NCI-H748 (cell line): ENCODE data around the gene CPEB3.
"Not testable (repeated sequence)": the region's sequence is repeated elsewhere in the genome, so short reads cannot be mapped to it uniquely, and the experiment has no call there.

Experiments used
- DNase-seq: peaks from one replicate; lab custom pipeline; 2025; ENCODE audit not compliant: unreplicated experiment; lab: John Stamatoyannopoulos, UW

CPEB3 gene

DNA sequence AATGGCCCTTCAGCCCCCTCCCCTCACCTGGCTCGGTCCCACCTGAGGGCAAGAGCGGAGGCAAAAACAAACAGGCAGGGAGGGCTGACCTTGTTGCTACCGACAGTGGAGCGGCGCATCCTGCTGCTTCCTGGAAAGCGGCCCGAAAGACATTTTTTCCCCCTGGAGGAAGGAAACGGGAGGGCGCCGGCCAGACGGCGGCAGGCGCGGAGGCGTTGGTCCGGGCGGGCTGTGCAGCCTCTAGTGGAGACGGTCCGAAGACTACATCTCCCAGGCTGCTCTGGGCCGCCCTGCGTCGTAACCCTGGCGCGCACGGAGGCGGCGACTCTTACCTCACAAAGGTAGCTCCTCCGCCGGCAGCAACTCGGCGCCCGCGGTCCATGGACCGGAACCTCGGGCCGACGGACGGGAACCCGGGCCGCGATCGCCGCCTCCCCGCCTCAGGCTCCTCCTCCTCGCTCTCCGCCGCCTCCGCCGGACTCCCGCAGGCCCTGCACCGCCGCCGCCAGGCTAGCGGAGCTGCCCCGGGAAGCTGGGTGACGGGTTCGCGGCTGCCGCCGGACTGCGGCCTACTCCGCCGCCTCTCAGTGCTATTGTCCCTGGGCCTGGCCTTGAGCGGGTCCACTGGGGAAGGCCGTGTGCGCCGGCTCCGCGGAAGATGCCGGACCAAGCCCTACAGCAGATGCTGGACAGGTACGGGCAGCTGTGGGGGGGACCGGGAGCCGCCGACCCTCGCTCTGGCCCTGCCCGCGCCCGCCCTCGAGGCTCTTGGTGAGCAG lies at the start of gene CPEB3, which contains the start of gene MARCHF5:
Gene CPEB3, minus strand, starts transcription at position 242 of the 779 bp plus-strand sequence. CDS start 50,728 bp downstream, outside the sequence.
Gene MARCHF5, plus strand, starts transcription at position 331 of the 779 bp plus-strand sequence. Its CDS starts 328 bp downstream, at position 659.
- DNase-seq: peak; percentile 93

DNA sequence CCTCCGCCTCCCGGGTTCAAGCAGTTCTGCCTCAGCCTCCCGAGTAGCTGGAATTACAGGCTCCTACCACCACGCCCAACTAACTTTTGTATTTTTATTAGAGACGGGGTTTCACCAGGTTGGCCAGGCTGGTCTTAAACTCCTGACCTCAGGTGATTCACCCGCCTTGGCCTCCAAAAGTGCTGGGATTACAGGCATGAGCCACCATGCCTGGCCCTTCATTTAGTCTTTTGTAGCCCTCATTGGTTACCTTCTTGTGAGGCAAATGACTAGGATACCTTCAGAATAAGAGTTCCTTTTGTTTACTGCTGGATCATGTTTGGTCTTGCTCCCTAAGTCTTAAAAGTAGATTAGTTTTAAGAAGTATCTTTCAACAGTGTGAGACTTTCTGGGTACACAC lies 39.0 kb upstream of the CPEB3 start:
- not testable (repeated sequence) for DNase-seq

DNA sequence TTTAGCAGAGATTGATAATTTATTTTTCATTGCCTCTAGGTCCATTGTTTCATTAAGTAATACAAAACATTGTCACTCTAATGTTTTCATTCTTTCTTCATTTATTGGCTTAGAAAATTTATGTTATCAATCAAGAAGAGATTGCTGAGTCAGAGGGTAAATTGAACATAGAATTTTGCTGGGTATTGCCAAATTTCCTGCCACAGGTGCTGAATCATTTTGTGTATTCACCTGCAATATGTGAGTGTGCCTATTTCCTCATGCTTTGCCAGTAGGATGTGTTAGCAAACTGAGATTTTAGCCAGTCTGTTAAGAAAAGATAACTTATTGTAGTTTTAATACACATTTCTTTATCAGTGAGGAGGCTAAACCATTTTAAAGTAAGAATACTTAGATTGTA lies 38.1 kb upstream of the CPEB3 start:
- DNase-seq: no peak

DNA sequence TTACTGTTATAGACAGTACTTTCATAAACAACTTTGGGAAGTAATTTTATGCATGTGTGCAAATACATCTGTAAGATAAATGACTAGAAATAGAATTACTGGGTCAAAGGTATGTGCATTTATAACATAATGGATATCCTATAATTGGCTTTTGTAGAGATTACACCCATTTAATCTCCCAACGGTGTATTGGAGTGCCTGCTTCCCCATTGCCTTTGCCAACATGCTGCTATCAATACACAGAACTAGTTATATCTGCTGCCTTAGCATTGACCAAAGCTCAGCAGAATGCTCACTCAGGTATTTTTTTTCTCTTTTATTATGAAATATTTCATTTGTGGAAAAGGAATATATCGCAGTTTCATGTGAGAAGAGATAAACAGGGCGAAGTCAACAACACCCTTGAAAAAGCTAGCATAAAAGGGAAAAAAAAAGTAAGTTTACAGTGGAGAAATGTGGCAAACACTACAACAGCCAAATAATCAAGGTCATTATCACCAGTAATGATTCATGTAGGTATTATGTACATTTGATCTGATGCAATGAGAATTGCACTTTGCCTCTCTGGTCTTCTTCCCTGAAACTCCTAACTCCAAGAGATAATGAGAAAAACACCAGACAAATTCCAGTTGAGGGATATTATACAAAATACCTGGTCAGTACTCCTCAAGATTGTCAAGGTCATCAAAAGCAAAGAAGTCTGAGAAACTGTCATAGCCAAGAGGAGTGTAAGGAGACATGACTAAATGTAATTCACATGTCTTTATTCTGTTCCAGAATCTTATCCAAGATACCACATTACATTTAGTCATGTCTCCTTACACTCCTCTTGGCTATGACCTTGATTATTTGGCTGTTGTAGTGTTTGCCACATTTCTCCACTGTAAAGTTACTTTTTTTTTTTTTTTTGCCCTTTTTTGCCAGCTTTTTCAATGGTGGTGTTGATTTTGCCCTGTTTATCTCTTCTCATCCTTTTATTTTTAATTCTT lies 36.9 kb upstream of the CPEB3 start:
- DNase-seq: no peak

DNA sequence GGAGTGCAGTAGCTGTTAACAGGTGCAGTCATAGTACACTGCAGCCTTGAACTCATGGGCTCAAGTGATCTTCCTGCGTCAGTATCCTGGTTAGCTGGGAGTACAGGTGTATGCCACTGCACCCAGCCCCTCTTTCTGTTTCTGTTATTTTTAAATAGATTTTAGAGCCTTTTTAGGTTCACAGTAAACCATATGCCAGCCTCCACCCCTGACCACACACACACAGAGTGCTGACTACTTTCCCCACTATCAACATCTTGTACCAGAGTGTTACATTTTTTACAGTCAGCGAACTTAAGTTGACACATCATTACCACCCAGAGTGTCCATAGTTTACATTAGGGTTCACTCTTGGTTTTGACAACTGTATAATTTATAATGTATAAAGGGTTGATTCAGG lies 32.2 kb upstream of the CPEB3 start:
- no peak for DNase-seq

DNA sequence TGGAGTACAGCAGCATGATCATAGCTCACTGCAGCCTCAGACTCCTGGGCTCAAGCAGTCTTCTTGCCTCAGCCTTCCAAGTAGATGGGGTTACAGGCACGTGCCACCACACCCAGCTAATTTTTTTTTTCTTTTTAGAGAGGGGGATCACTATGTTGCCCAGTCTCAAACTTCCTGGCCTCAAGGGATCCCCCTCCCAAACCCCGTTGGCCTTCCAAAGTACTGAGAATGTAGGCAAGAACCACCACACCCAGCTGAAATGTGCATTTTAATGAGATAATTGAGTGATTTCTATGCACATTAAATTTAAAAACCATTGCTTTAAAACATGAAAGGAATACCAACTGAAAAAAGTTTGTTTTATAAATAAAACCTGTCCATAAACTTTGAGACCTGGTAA lies 25.7 kb upstream of the CPEB3 start:
- no peak for DNase-seq

DNA sequence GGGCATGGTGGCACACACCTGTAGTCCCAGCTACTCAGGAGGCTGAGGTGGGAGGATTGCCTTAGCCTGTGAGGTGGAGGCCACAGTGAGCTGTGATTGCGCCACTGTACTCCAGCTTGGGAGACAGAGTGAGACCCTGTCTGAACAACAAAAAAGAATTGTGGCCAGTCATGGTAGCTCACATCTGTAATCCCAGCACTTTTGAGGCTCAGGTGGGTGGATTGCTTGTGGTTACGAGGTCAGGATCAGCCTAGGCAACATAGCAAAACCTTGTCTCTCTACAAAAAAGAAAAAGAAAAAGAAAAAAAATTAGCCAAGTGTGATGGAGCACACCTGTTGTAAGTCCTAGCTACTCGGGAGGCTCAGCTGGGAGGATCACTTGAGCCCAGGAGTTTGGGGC lies 22.9 kb upstream of the CPEB3 start:
- DNase-seq: no peak

DNA sequence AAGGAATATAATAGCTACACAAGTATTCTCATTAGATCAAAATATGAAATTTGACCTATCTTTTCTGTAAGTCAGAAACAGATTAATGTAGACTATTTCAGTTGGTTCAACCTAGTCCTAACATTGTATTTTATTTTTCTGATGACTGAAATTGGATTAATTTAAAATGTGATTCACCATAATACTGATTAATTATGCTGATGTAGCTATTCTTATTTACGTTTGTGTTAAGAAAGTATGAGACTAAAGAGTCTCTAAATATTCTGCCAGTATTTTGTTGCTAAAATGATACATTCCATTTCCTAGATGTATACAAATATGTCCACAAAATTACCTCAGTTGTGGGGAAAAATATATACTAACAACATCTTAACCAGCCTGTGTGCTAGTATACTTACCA lies 18.4 kb upstream of the CPEB3 start:
- DNase-seq: no peak

DNA sequence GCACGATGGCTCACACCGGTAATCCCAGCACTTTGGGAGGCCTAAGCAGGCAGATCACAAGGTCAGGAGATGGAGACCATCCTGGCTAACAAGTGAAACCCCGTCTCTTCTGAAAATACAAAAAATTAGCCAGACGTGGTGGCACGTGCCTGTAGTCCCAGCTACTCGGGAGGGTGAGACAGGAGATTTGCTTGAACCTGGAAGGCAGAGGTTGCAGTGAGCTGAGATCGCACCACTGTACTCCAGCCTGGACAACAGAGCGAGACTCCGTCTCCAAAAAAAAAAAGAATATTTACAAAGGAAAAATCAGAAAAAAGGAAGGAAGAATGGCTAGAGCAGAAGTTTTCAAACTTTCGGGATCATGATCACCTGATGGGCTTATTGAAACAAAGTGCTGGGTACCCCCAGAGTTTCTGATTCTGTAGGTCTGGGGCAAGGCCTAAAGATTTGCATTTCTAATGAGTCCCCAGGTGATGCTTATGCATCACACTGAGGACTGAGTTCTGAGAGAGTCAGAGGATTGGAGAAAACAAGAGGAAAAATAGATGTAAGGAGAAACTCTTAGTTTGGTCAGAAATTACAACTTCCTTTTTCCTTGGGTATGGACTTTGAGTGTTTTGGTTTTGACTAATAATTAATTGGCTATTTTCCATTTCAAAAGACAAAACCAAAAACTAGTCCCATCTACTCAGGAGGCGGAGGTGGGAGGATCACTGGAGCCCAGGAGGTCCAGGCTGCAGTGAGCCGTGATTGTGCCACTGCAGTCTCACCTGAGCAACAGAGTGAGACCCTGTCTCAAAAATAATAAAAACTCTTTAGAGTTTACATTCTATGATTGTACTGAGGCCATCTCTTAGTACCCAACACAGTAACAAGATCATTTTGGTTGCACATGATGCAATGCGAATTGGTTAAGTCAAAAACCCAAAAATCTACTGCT lies 14.5 kb upstream of the CPEB3 start:
- no peak for DNase-seq

DNA sequence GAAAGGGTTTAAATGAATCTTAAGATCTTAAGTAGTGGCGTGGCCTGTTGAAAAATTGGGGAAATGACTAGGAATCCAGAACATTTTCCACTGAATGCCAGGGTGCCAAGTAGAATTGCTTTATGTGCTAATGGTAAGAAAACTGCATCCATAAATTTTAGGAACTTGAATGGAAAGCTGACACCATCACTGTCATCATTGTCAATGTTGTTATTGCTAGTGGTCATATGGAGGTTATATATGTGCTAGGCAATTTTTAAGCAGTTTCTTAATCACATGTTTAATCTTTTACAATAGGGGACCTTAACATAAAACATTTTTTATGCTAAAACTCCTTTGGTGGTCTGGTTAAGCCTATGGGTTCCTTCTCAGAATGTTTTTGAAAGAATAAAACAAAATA lies 13.2 kb upstream of the CPEB3 start:
- DNase-seq: no peak

DNA sequence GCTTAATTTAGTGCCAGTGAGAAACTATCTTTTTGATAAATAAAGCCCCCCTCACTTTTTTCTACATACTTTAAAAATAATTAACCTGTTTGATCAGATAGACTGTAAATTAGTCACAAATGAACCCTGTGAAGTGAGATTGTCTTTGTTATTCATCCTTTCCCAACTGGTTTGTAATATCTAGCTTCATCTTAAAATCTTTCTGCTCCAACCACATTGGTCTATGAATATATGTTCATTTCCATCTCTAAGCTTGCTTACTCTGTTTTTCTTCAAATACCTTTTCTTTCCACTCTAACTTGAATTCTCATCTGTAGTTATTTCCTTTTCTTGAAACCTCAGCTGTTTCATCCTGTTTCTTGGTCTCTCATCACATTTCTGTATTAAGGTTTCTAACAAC lies 12.2 kb upstream of the CPEB3 start:
- no peak for DNase-seq

DNA sequence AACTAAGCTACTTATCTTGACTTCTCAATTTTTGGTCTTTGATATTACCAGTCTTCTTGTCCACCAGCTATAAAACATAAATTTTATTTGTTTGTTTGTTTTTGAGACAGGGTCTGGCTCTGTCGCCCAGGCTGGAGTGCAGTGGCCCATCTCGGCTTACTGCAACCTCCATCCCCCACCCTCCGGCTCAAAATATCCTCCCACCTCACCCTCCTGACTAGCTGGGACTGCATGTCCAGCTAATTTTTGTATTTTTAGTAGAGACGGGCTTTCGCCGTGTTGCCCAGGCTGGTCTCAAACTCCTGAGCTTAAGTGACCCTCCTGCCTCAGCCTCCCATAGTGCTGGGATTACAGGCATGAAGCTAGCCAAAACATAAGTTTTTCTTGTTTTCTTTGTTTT lies 7.6 kb upstream of the CPEB3 start:
- no peak for DNase-seq

DNA sequence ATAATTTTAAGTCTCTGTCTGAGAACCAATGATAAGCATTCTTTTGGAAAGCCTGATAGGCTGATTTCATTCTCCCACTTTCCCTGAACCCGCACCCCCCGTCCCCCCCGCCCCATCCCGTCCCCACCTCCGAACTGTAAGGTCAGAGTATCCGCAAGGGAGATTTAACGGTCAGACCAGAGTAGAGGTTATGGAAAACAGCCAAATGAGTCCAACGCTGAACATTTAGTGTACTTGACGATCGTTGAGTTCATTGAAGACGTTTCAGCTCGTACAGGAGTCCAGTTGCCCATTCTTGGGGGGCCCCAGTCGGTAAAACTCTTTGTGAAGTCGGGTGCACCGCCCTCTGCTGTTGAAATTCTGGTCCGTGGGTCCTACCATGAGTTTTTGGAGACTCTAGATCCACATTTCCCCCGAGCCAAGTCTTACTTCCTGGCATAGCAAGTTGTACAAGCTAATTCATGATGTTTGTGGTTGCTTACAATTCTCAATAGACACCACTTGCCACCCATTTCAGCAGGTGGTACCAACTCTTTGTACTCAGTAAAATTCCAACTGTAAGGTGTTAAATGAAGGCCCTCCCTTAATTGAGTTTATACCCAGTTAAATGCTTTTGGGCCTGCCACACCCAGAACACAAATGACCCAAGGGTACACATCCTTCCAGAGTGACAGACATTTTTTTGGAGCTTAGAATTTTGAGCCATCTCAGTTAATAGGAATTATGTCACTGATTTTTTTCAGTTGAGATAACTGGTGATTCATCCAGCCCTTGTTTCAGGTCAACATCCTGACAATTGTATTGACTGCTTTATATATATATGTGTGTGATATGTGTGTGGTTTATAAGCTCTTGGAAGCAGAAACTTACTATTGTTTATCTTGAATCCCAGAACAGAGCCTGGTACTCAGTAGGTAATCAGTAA lies 1.3 kb upstream of the CPEB3 start:
- DNase-seq: peak; percentile 32

DNA sequence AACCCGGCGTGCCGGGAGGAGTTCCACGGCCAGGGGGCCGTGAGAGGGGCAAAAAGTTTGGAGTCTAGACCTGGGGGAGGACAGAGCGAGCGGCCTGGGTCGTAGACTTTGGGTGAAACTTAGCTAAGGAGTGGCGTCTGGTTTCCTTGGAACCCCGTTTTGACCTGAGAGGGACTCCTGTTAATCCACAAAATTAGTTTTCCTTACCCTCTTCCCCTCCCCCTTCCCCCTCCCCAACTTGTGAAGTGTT lies 663 bp upstream of the CPEB3 start:
- no peak for DNase-seq

DNA sequence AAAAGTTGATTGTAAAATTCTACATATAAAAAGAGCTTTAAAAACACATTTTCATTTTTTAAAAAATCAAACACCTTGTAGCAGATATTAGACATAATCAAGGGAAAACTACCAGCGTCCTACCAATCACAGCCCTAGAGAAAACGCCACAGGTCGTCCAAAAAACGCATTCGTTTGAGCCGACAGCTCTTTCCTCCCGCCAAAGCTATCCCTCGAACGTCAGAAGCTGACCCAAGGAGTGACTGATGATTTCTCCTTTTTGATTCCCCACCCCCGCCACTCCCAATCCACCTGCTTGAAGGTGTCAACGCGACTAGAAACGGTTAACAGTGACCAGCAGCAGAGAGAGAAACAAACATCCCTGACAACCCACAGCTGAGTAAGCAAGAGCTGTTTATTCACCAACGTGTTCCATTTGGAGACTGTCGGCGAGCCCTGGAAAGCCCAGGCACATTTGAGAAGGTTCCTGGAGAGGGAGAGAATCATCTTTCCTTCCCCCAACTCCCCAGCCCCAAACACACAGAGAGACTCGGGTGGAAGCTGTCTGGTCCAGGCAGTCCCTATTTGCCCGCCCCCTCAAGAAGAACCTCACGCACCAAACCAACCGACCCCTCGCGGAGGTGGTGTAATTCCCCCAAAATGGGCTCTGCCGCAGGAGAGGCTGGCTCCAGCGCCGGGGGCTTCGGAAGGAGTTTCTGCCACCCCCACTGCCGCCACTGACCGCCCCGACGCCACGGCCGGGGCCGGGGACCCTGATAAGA lies 622 bp downstream of the CPEB3 start:
- DNase-seq: peak; percentile 88

DNA sequence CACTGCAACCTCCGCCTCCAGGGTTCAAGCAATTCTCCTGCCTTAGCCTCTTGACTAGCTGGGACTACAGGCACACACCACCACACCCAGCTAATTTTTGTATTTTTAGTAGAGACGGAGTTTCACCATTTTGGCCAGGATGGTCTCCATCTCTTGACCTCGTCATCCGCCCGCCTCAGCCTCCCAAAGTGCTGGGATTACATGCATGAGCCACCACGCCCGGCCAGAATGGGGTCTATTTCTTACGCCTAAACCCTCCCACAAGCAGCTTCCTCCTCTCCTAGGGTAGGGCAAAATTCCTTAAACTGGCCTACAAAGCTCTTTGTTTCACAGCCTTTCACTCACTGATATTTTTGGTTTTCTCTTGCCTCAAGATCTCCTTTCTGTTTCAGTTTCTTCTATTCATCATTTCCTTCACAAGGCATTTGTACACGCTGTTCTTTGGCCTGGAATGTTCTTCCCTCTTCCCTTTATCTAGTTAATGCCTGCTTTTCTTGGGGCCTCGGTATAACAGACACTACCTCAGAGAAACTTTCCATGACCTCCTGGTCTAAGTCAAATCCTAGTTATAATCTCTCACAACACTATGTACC lies 6.7 kb downstream of the CPEB3 start:
- DNase-seq: no peak

DNA sequence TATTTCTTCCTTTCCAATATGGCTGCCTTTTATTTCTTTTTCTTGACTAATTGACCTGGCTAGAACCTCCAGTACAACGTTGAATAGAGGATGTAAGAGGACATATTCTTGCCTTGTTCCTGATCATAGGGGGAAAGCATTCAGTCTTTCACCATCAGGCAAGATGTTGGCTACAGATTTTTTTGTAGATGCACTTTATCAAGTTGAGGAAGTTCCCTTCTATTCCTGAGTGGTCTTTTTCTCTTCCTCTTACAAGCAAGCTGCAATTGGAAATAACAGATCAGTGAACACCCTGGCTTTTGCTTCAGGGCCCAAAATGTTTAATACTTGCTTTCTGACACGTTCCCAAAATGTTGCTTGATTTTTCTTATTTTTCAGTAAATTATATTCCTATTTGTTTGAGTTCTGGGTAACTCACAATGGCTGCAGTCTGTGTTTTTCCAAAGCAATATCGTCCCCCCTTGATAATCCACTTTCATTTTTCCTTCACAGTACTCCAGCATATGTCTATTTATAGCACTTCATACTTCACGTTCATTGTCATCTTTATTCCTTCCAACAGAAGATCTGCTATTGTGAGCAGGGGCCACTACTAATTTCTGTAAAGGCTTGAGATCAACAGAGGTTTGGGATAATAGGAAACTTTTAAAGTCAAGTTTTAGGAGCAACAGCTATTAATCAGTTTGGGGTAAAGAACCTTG lies 11.7 kb downstream of the CPEB3 start:
- DNase-seq: no peak

DNA sequence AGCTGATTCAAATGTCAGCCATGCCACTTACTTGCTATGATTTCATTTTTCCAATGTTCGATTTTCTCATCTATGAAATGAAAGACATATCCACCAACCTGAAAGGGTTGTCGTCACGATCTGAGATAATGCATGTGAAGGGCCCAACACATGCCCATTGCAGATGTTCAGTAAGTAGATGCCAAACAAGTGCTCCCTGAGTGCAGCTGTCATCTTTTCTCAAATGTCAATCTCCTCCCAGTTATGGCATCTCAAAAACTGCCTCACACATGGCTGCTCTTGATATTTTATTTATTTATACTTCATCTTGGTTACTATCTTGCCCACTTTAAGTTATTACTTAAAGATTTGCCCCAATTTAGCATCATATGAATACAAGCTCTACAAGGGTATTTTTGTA lies 16.8 kb downstream of the CPEB3 start:
- DNase-seq: no peak
